Right ventricle myocardium superior (tissue), 1 donor: ENCODE measurements around the gene FARP1. TPM values are rescaled to one million over a fixed set of nuclear protein-coding genes. Genes with fewer than 3 reads are reported as not detected.
A peak's percentile ranks its signal among the peaks of the same experiment; 100 is the strongest.

ENCODE experiments used
- ATAC-seq: fragments of 200-7000 bp; cut with Tn5 transposase; one replicate; pipeline ENCODE4 v1.9.1; 2020; ENCODE audit warnings: mild to moderate bottlenecking; ENCODE audit not compliant: poor library complexity
- DNase-seq: peaks from one replicate; pipeline ENCODE4 v3.0.0-alpha.2; 2020
- intact Hi-C: fragments of 100-400 bp; cut with DNase I; formaldehyde crosslinking; loops from one replicate; pipeline ENCODE4 v1.11.2; 2022
- total RNA-seq: library from RNA; stranded (reverse); fragmentation: NEBNext Ultra II Directional; extraction: Animal tissue kit (Norgen Biotek cat#: 25700); gene quantifications from one replicate; pipeline ENCODE4 v1.2.1, GENCODE V29; 2021
- donor health status: DM: no; HTN: yes; CAD: no; lungs with severe emphysema.

Gene FARP1
- total RNA-seq, 1 donor from 2014 or later = 11.1 TPM

DNA sequence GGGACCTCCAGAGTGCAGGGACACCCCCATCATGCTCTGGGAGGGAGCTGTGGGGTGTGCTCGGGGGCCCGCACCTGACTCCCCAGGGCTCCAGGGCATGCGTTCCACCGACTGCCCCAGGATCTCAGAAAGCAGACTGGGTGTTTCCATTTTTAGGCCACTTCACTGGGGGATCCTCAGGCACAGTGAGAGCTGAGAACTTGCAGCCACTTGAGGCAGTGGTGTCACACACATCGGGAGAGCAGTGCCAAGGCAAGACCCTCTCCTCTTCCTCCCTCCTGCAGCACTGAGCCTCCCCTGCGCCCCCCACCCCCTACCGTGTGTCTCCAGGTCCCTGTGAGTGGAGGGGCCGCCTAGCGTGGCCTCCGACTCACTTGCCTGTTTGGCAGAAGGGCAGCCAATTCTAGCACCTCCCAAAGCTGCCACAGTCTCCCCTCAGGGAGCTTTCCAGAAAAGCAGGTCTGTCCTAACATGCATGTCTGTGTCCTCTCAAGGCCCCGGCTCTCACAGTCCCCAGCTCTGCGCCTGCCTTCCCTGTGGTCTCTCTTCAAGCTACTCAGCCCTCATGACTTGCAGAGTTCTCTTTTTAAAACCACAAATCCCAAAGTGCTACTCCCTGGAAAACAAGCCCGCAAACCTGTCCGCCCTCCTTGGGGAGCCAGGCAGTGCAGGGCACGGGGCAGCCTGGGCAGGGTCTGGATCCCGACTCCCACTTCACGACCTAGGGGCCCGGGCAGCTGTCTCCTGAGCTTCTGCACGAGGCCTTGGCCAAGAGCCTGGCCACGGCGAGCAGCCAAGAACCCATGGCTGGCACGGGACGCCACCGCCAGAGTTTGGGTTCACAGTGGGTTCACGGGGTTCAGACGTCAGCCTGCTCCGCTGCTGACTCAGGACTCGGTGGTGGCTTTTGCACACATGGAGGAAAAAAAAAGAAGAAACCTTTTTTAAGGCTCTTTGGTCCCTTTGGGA lies 339.9 kb downstream of the FARP1 start:
- ATAC-seq (peak; percentile 72), DNase-seq (peak; percentile 88)
- intact Hi-C loops = no loop called here

DNA sequence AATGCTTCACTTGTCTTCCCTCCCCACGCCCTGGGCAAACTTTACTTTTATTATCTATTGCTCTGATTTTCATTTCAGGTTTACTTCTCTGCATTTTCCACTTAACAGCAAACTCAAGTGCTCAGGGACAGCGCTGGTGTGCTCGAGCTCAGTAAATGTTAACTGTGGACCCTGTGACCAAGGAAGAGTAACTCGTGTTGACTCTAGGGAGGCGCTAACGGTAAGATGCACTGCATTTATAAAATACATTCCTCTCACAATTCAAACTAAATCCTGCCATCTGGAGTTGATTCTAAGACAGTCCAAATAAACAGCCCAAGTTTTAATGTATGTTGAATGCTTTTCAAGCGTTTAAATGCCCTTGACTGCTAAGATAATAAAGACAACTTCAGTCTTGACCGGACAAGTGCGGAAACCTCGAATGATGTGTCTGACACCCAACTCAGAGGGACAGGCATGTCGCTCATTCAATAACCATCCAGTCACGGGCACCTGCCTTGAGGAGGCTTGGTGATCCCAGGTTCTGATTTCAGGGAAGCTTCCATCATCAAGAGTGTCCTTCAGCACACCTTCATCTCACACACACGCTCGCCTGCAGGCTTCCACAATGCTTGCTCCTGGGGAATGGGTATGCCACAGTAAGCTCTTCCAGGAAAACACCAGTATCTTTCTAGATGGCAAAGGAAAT lies 340.9 kb downstream of the FARP1 start:
- intact Hi-C loops = no loop called here
- no peak for DNase-seq
- no peak for ATAC-seq

DNA sequence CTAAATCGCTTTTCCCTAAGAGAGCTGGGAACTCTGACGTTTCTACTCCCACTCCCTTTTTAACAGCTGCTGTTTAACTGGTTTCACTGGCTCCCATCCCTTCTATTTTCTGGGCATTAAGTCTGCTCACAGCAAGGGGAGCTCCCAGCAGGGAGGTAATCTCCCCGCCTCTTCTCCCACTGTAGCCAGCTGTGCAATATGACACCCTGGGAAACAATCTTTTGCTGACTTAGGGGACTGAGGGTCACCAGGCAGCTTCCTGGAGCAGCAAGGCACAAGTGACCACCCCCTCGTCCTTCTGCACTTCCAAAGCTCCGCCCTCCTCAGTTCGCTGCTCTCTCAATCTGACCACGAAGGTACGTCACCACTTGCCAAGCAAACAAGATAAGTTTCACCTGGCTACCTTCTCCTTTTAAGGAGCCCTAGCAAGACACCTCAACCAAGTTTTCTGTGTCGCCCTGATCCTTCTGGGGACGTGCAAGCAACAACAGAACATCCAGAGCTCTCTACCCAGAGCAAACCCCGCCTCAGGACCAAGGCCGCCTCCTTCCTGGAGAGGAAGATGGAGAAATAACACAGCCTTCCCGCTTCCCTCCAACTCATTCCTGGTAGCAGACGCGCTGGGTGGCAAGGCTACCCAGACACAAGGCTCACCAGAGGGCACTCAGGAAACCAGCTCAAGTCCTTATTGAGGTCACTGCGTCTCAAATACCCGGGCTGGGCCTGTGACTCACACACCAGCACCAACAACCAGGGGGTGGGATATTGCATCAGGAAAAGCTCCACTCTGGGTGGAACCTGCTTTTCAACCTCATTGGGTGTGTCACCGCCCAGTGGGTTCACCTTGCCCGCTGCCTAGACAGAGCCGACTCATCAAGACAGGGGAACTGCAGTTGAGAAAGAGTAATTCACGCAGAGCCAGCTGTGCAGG lies 341.7 kb downstream of the FARP1 start:
- intact Hi-C loops = no loop called here
- peak; percentile 67 for DNase-seq
- peak; percentile 65 for ATAC-seq

DNA sequence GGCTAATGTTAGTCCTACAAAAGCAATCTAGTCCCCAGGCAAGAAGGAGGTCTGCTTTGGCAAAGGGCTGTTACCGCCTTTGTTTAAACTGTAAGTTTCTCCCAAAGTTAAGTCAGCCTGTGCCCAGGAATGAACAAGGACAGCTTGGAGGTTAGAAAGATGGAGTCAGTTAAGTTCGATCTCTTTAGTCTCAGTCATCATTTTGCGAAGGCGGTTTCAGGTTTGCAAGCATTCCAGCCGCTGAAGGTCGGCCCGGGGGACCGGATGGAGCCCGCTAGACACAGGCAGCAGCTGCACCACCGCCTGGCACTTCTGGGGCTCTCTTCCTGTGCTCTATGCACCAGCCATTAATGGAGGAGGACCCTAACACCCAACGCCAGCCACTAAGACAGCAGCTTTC lies 342.7 kb downstream of the FARP1 start:
- ATAC-seq (no peak), DNase-seq (no peak)
- intact Hi-C loops = no loop called here

DNA sequence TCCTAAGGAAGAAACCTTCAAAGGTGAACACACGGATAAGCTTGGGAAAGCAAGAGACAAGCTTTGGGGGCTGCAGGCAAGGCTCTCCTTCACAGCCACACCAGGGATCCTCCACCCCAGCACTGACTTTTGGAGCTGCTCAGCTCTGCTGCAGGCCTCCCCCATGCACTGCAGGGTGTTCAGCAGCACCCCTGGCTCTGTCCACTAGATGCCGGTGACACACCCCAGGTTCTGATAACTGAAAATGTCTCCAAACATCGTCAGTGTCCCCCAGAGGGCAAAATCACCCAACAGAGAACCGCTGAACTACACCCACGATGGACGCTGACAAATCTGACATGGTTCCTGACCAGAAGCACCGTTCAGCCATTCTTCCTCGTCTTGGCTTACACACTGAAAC lies 343.5 kb downstream of the FARP1 start:
- ATAC-seq = no peak
- intact Hi-C loops = no loop called here
- DNase-seq = no peak

DNA sequence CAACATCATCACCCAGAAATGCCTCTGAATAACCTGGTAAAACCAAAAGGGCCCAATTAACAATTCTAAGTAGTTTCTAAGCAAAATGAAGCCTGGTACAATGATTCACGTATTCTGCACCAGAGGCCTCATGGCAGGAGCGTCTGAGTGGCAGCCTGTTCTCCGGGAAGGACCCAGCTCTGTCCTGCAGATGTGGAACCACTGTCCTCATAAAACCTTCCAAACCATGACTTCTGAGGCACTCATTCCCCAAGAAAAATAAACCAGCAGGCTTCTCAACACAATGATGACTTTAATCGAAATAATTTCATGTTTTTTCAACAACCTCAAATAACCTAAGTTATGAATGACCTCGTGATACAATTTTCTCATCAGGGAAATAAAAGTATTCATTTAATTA lies 344.1 kb downstream of the FARP1 start:
- intact Hi-C loops = no loop called here
- DNase-seq = no peak
- ATAC-seq = no peak

DNA sequence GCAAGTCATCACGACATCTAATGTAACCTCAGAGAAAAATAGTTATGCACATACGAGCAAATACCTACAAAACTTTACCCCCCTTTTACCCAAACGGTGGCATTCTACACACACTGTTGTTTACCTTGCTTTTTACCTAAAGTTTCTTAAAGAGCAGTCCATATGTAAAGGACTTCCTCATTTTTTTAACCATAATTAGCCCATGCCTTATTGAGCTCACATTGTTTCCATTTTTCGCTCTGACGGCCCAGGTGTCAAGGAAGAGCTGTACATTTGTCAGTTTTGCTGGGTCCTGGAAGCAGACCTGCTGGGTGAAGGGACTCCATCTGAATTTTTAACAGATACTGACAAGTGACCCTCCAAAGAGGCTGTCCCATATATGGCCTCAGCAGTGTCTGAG lies 344.6 kb downstream of the FARP1 start:
- no peak for ATAC-seq

DNA sequence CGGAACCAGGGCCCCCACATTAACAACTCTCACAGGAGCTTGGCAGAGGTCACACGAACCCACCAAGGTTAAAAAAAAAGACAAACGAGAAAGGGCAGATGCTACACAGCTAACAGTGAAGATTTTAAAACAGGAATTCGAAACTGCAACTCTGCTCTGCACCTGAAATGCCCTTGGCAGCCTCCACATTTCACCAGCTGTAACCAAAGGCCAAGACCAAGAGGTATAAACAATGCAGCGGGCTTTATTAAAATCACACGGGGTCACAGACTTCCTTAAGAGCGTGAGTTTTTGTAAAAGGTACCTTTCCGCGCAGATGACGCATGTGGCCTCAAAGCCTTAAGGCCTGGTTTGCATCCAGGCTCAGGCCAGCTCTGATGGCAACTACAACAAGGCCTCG lies 345.8 kb downstream of the FARP1 start:
- intact Hi-C loops = no loop called here
- no peak for ATAC-seq
- DNase-seq = no peak

More for the DNA sequence above, 344.6 kb downstream of the FARP1 start:
- intact Hi-C loops = no loop called here
- no peak for DNase-seq

DNA sequence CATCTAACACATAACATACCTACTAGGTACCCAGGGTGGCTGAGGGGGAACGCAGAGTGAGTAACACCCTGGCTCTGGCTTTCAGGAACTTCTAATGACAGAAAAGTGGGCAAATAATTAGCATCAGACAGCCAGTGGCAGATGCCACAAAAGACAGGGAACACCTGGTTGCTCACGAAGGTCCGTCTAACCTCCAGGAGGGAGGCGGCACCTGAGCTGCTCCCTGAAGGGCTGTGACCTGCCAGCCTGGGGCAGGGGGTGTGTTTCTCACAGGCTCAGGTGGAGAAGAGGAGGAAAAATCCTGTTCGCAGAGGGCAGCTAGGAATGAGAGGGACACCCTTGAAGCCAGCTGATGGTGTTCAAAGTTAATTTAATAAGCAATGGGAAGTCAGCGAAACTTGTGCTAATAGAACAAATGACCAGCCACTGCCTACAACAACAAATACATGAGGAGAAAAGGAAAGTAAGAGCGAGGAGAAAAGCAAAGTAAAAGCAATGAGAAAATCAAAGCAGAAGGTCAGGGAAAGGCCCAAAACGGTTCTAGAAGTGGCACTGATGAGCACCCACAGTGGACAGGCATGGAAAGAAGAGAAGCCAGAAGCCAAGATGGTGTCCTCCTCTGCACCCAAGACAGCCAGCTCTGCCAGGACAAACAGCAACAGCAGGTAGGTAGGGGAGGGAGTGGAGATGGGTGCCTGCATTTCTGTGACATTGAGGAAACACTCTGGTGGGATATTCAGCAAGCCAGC lies 346.7 kb downstream of the FARP1 start:
- intact Hi-C loops = no loop called here
- DNase-seq (no peak), ATAC-seq (no peak)

DNA sequence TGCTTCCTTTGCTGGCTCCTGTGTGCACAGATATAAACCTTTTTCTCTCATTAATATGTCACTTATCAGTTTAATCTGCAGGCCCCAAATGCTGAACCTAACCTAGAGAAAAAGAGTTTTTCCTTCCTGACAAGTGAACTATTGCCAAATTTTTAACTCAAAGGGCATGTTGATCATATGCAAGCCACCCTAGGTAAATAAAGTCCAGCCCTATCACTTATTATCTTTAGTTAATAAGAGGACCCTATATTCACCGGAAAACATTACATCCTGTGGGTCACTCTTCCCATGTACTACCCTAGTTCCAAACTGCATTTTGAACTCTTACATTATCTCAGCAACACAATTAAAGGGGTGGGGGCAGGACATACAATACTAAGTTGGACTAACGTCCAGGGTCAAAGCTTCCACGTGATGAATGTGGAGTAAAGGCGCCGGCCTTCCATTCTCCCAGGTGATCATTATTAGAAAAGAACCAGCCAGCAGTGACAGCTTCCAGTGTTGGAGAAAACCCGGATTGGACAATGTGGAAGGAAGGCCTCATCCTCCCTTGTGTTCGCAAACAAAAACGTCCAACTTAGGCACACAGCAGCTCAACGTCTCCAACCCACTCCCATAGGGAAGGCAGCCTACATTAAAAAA lies 347.4 kb downstream of the FARP1 start:
- intact Hi-C loops = no loop called here
- DNase-seq (no peak), ATAC-seq (no peak)

DNA sequence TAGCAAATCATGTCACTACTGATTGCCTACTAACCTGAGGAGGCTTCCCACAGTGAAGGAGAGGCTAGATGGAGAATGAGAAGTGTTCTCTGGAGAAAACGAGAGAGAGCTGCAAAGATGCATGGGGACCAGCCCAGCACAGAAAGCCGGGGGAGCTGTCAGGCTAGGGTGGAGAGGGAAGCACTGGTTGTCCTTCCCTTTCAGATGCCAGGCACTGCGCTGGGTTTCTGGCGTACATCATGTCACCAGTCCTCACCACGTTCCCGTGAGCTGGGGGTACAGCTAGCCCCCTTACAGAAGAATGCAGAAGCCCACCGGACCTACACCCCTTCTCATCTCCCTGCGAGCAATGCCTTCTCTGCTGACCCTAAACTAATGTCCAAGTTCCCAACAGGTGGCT lies 348.0 kb downstream of the FARP1 start:
- DNase-seq = no peak
- no peak for ATAC-seq
- intact Hi-C loops = no loop called here

DNA sequence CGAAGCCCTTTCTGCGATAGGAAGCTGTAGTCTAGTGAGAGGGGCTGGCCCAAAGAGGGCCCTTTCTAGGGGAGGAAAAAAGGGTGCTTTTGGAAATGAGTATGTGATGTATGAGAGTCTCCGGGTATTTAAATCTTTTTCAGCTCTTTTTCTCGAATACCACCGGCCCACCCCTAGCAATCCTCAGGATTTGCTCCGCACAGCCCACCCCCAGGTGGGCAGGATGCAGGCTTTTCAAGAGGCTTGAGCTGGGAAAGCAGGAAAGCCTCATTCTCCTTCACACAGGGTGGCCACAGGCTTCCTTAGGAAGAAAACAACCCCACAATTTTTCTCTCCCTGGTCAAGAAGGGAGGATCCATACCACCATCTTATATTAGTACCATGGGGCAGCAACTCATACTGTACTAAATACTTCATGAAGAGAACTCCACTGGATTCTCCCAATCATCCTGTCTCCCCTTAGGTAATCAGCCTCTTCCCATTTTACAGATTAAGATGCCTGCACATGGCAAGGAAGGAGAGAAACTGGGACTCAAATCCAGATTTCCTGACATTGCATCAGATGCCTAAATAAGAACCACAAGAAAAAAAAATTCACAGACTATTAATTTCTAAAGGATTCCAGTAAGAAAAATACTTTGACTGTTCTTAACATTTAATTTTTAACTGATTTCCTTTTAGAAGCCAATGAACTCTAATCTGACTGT lies 349.6 kb downstream of the FARP1 start:
- no peak for ATAC-seq
- intact Hi-C loops = no loop called here
- DNase-seq = no peak

DNA sequence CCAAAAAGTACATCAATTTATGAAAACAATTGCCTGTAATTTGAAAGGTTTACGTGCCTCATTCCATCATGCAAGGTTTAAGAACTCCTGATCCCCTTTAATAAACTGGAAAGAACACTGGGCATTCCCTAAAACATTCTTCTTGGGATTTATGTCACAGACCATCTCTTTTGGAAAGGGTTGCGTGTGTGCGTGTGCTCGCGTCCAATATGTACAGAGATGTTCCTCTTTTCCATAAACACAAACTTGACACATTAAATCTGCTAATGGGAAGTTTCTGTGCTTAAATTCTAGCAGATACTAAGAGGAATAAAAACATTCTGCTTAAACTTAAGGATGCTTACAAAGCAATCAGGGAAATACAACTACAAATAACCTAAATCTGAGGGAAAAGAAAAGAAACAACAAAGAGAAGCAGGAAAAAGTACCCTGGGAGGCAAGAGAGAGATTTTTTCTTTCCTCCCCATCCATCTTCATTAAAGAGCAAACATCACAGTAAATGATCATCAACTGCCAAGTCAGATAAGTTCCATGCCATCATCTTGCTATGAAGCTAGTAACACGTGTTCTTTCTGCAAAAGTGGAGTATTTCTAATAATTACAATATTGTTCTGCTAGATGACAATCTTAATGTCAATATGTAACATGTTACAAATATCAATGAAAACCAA lies 350.3 kb downstream of the FARP1 start:
- ATAC-seq = no peak
- intact Hi-C loops = no loop called here
- no peak for DNase-seq

DNA sequence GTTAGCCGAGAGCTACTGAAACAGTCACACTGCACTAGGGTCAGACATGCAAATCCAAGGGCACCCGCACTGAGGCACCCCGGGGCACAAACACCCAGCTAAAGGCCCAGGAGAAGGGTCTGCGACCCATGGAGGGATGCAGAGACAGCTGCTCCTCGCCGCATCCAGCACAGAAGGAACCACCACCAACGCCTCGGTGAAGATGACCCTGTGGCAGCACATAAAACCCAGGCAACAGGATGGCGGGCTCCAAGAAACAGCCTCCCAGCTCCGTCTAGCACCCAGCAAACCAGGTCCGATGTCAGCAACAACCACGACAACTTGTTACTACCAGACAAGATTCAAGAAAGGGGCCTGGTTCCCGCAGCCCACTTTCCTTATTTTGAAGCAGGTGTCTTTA lies 351.9 kb downstream of the FARP1 start:
- no peak for ATAC-seq
- DNase-seq = no peak
- intact Hi-C loops = loop anchor here (5.0 kb wide), 1 partner anchor 78 kb away; no protein-coding TSS in a partner anchor

DNA sequence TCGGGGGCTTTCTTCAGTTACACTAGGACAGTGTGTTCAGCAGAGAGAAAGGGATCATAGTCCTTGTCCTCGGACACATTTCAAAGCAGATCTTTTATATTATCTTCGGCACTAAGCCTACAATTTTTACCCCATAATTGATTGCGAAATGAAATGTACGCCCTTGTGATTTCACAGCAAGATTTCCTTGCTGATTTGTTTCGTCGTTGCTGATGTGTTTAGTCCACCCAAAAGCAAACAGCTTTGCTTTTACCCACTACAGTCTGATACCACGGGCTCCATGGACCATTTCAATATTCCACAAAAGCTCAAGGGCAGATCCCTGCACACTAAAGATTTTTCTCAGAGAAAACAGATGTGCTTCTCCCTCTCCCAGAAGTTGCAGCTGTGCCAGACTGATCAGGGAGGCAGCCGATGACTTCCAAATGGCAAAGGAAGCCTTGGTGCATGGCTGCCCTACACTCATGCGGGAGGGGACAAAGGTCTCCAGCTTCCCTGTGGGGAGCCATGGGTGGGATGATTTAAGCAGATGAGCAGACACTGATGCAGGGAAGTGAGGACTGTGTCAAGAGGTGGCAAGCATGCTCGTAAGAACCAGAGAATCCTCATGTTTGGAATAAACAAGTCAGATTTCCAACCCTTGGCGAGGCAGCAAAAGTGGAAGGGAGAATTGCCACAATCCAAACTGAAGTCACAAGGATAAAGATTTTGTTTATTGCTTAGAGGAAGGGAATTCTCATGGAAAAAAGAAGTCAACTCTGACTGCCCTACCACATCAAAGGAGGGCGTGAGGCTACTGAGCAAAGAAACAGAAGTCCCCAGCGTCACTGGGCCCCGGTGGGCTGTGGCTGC lies 353.0 kb downstream of the FARP1 start:
- peak; percentile 54 for ATAC-seq
- intact Hi-C loops = loop anchor here (5.0 kb wide), 1 partner anchor 76 kb away; no protein-coding TSS in a partner anchor
- DNase-seq = no peak

DNA sequence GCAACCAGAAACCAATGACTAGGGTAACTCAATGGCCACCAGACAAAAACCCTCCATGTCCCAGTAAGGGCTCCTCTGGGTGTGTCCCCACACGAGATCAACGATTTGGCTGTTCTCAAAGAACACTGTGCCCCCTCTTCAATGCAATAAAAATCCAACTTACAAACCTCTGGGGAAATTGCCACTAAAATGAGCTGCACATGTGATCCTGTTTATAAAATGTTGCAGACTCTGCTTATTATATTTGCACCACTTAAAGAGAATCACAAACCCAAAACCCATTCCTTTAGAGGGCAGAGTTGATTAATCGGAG lies 353.5 kb downstream of the FARP1 start:
- intact Hi-C loops = loop anchor here (5.0 kb wide), 1 partner anchor 76 kb away; no protein-coding TSS in a partner anchor
- DNase-seq (no peak), ATAC-seq (peak; percentile 58)
